CD4-positive, alpha-beta memory T cell (primary cell): Measurements from ENCODE around the gene GRAP. TPM values are rescaled to one million over a fixed set of nuclear protein-coding genes. Genes with fewer than 3 reads are reported as not detected.
"Not testable (repeated sequence)": the region's sequence is repeated elsewhere in the genome, so short reads cannot be mapped to it uniquely, and the experiment has no call there.

Experiments
- CTCF ChIA-PET: fragments of 350-600 bp; sonication (Branson Sonifier 250); formaldehyde crosslinking; loops from one replicate; lab custom pipeline; 2021; ENCODE audit warnings: inconsistent platforms; ENCODE audit not compliant: partially characterized antibody; lab: Charles Lee
- POLR2A ChIA-PET: fragments of 350-600 bp; sonication (Branson Sonifier 250); formaldehyde crosslinking; loops from one replicate; lab custom pipeline; 2021; ENCODE audit not compliant: partially characterized antibody; lab: Charles Lee
- DNase-seq, 5 donors: peaks; one replicate each; pipeline versions ENCODE4 v3.0.0 to v3.0.0-alpha.2; 2020 to 2022; ENCODE audit warnings: mixed read lengths in 1 of 5
- H3K27ac ChIP-seq: one replicate; pipeline ENCODE4 v1.7.0; 2013; ENCODE audit warnings: low read depth, low read length
- H3K27me3 ChIP-seq: 2 replicates; pipeline ENCODE4 v1.7.0; 2013; ENCODE audit warnings: mild to moderate bottlenecking, low read length, moderate library complexity; ENCODE audit not compliant: insufficient read depth
- H3K36me3 ChIP-seq: 2 replicates; pipeline ENCODE4 v1.7.0; 2013; ENCODE audit warnings: mild to moderate bottlenecking, low read length, moderate library complexity; ENCODE audit not compliant: insufficient read depth
- H3K4me1 ChIP-seq: 2 replicates; pipeline ENCODE4 v1.7.0; 2013; ENCODE audit warnings: mild to moderate bottlenecking, low read length, moderate library complexity; ENCODE audit not compliant: insufficient read depth
- H3K4me3 ChIP-seq, 2 donors: one replicate each; pipeline ENCODE4 v1.7.0; 2013; ENCODE audit warnings: low read length in 2 of 2, mild to moderate bottlenecking in 1 of 2
- H3K9me3 ChIP-seq, 2 donors: one replicate each; pipeline ENCODE4 v1.7.0; 2013; ENCODE audit warnings: low read length in 2 of 2, control low read depth in 1 of 2; ENCODE audit not compliant: control insufficient read depth in 1 of 2
- H3K27ac Mint-ChIP-seq, 7 donors: one replicate each; pipeline ENCODE4 v1.8.0; 2020 to 2021; ENCODE audit warnings: mixed read lengths in 7 of 7, mild to moderate bottlenecking in 6 of 7, inconsistent platforms in 3 of 7, moderate library complexity in 3 of 7
- H3K27me3 Mint-ChIP-seq, 2 donors: one replicate each; pipeline ENCODE4 v1.8.0; 2020 to 2021; ENCODE audit warnings: mixed read lengths in 2 of 2
- H3K36me3 Mint-ChIP-seq, 2 donors: one replicate each; pipeline ENCODE4 v1.8.0; 2020 to 2021; ENCODE audit warnings: mixed read lengths in 2 of 2, inconsistent platforms in 1 of 2, mild to moderate bottlenecking in 1 of 2
- H3K4me1 Mint-ChIP-seq, 4 donors: one replicate each; pipeline ENCODE4 v1.8.0; 2020 to 2021; ENCODE audit warnings: mixed read lengths in 4 of 4, mild to moderate bottlenecking in 1 of 4
- H3K4me3 Mint-ChIP-seq, 8 donors: one replicate each; pipeline ENCODE4 v1.8.0; 2020 to 2021; ENCODE audit warnings: mixed read lengths in 8 of 8, mild to moderate bottlenecking in 7 of 8, moderate library complexity in 6 of 8, inconsistent platforms in 3 of 8
- H3K9me3 Mint-ChIP-seq, 8 donors: one replicate each; pipeline ENCODE4 v1.8.0; 2020 to 2021; ENCODE audit warnings: mixed read lengths in 8 of 8, mild to moderate bottlenecking in 5 of 8, inconsistent platforms in 3 of 8, moderate library complexity in 1 of 8
- intact Hi-C: fragments of 100-400 bp; cut with micrococcal nuclease; formaldehyde crosslinking; loops from one replicate; pipeline ENCODE4 v1.15.1; 2023
- polyA plus RNA-seq, 2 donors: library from polyadenylated mRNA; unstranded; fragments of 300-500 nt; fragmentation: Illumina TruSeq; gene quantifications; one replicate each; pipeline ENCODE4 v1.2.3, GENCODE V29; 2021
- total RNA-seq, 2 experiments: library from RNA; stranded (reverse); gene quantifications; one replicate each; pipeline ENCODE4 v1.2.3, GENCODE V29; 2021

Gene GRAP
- total RNA-seq (10 to 100 TPM; 63.1 to 75.8 TPM), polyA plus RNA-seq (10 to 100 TPM; 61.6 to 70.1 TPM)

DNA sequence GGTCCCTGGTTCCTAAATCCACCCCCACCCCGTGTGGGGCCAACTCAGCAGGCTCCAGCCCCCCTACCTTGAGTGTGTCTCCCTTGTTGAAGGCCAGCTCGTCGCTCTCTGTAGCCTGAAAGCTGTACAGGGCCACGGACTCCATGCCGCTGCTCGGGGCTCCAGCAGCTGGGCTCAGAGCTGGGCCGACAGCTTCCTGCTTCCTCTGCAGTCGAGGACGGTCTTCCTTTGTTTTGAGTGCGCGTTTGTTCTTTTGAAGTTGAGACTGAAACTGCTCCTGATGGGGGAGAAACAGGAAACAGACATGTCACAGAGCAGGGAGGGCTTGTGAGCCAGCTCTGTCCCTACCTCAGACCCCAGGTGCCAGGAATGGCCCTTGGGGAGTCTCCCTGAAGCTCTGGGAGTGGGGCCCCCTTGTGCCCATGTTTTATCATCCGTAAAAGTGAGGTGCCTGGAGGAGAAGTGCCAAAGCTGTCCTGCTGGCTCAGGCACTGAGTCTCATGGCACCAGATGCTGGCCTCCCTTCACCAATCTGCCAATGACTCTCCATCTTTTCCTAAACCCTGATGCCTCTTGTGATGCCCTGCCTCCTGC, at the start of gene GRAP:
Gene GRAP, minus strand, starts transcription at position 176 of the 594 bp plus-strand sequence. Its CDS starts 31 bp downstream, at position 145.
- H3K36me3 Mint-ChIP-seq, H3K27ac ChIP-seq, H3K27ac Mint-ChIP-seq, H3K4me3 Mint-ChIP-seq, H3K9me3 ChIP-seq, H3K9me3 Mint-ChIP-seq, POLR2A ChIA-PET, H3K4me3 ChIP-seq, H3K4me1 Mint-ChIP-seq, CTCF ChIA-PET, intact Hi-C loops, H3K27me3 ChIP-seq, H3K4me1 ChIP-seq, H3K36me3 ChIP-seq, H3K27me3 Mint-ChIP-seq, DNase-seq: not testable (repeated sequence)

DNA sequence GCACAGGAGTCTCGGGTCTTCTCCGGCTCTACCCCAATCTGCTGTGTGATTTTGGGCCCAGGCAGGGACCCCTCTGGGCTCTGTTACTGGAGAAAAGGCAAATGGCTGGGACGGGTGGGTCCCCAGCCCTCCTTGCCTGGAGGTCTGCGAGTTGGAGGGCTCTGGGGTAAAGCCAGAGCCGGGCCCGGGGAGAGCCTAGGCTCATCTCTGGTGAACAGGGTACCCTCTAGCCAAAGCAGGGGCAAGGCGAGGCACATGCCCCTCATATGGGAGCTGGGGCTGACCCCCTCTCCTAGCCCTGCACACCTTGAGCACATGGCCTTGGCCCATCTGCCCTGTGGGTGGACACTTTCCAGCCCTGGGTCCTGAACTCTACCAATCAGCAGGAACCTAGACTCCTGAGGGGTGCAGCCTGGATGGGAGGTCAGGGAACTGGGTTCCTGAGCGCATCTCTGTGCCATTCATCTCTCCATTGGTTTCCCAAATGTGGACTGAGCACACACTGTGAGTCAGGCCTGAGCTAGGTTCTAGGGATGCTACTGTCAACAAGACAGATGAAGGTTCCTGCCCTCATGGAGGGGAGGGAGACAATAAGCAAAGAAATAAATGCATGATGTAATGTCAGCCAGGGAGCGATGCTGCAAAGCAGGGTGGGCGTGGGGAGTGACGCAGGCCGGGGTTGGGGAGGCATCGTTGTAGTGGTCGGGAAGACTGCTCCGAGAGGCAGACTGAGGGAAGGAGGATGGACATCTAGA, 47.1 kb upstream of the GRAP start:
- not testable (repeated sequence) for H3K4me1 Mint-ChIP-seq

DNA sequence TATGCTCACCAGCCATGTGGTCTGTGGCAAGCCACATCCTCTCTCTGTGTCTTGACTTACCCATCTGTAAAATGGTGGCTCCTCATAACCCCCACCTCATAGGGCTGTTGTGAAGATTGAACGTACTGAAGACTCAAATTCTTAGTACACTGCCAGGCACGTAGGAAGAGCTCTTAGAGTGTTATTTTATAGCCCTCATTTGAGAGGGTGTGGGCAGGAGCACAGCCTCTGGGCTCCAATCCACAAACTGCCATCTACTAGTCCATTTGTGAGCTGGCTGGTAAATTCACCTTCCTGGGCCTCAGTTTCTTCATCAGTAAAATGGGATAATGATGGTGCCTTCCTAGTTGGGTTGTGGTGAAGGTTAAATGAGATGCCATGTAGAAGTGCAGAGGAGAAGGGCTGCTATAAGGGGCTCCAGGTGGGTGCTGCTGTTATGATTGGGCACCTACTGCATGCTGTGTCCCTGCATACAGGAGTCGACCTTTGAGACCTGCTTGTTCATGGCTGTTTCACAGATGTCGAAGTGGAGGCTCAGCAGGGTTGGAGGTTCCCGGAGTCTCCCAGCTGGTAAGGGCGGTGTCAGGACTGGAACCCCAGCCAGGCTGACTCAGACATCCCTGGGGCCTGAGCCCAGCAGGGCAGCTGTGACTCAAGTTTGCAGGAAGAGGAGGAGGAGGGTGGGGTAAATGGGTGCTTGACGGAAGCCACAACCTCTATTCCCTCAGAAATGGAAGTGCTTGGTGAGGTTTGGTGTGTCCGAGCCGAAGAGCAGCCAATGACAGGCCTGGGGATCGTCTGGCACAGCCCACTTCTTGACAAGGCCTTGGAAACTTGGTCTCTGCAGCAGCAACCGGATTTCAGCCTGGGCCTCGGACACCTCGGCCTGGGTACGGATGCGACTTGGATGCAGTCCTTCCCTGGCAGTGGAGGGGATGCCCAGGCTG, 46.3 kb upstream of the GRAP start:
- H3K27ac ChIP-seq, H3K4me3 Mint-ChIP-seq, H3K27me3 ChIP-seq, CTCF ChIA-PET, H3K4me1 ChIP-seq, intact Hi-C loops, H3K9me3 Mint-ChIP-seq, DNase-seq, H3K27ac Mint-ChIP-seq, H3K36me3 ChIP-seq, H3K4me1 Mint-ChIP-seq, POLR2A ChIA-PET, H3K4me3 ChIP-seq, H3K9me3 ChIP-seq, H3K36me3 Mint-ChIP-seq, H3K27me3 Mint-ChIP-seq: not testable (repeated sequence)

More for the DNA sequence above, 47.1 kb upstream of the GRAP start:
- H3K4me3 ChIP-seq, H3K27ac Mint-ChIP-seq, H3K36me3 Mint-ChIP-seq, H3K9me3 ChIP-seq, H3K27me3 Mint-ChIP-seq, intact Hi-C loops, DNase-seq, CTCF ChIA-PET, POLR2A ChIA-PET, H3K27ac ChIP-seq, H3K36me3 ChIP-seq, H3K9me3 Mint-ChIP-seq, H3K4me1 ChIP-seq, H3K4me3 Mint-ChIP-seq, H3K27me3 ChIP-seq: not testable (repeated sequence)

DNA sequence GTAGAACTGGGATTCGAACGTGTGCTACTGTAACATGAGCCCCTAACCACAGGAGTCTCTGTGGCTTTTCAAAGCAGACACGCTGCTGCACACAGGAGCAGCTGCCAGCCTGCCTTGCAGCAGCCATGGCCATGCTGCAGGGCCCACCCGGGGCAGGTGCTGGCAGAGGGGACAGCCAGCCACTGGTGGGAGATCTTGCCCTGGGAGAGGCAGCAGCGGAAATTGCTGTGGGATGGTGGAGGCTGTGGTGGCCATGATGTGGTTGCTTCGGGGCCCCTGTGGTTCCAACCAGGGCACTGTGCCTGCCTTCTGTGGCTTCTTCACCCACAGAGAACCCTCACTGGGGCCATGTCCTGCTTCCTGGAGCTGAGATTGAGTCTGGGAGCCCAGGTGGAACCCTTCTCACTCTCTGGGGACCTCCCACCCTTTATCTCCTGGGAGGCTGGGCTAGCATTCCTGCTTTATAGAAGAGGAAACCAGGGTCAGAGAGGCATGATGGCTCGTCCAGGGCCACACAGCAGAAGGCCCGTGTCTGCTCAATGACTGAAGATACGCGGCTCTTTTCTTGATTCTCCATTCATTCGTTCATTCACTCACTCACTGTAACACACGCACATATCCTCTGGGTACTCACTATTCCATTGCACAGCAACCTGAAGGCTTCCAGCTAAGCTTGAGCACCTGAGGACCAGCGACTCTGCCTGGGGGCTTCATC, 43.5 kb upstream of the GRAP start:
- intact Hi-C loops, H3K36me3 Mint-ChIP-seq, H3K36me3 ChIP-seq: not testable (repeated sequence)

GRCh38 chr17:19088804-19089685, 42.3 kb upstream of the GRAP start:
- intact Hi-C loops, CTCF ChIA-PET, H3K4me3 Mint-ChIP-seq, H3K4me1 ChIP-seq, H3K27ac Mint-ChIP-seq, H3K9me3 Mint-ChIP-seq, H3K36me3 ChIP-seq, H3K9me3 ChIP-seq, H3K27ac ChIP-seq, H3K27me3 ChIP-seq, H3K27me3 Mint-ChIP-seq, H3K36me3 Mint-ChIP-seq, H3K4me3 ChIP-seq, POLR2A ChIA-PET, DNase-seq, H3K4me1 Mint-ChIP-seq: not testable (repeated sequence)

More for the DNA sequence above, 43.5 kb upstream of the GRAP start:
- H3K4me1 Mint-ChIP-seq, H3K9me3 Mint-ChIP-seq, CTCF ChIA-PET, POLR2A ChIA-PET, H3K27me3 Mint-ChIP-seq, DNase-seq, H3K4me3 Mint-ChIP-seq, H3K9me3 ChIP-seq, H3K27ac Mint-ChIP-seq, H3K4me1 ChIP-seq, H3K4me3 ChIP-seq, H3K27me3 ChIP-seq, H3K27ac ChIP-seq: not testable (repeated sequence)

GRCh38 chr17:19077386-19077785, 30.6 kb upstream of the GRAP start:
- H3K36me3 ChIP-seq, H3K4me1 Mint-ChIP-seq, POLR2A ChIA-PET, H3K4me3 ChIP-seq, H3K27me3 ChIP-seq, H3K4me1 ChIP-seq, H3K27me3 Mint-ChIP-seq, H3K27ac Mint-ChIP-seq, H3K4me3 Mint-ChIP-seq, CTCF ChIA-PET, H3K27ac ChIP-seq, DNase-seq, H3K9me3 Mint-ChIP-seq, H3K36me3 Mint-ChIP-seq, H3K9me3 ChIP-seq, intact Hi-C loops: not testable (repeated sequence)
